HEK293 (cell line): ENCODE results near the gene SF3B4.

Experiments
- CTCF ChIA-PET: fragments of 350-600 bp; formaldehyde crosslinking; extraction: SDS; loops from one replicate; lab custom pipeline; 2021; ENCODE audit warnings: antibody characterized with exemption; lab: Yijun Ruan, JAX
- POLR2A ChIA-PET: fragments of 300-600 bp; formaldehyde crosslinking; extraction: SDS; loops from one replicate; lab custom pipeline; 2020; ENCODE audit warnings: antibody characterized with exemption, inconsistent platforms; lab: Yijun Ruan, JAX
- H3K27ac ChIP-seq: fragments of 200-500 bp; sonication (Bioruptor generic); 2 replicates; pipeline ENCODE4 v1.5.1; 2014; ENCODE audit warnings: low read depth, low read length, control low read depth, inconsistent platforms; ENCODE audit errors: extremely low read depth
- H3K36me3 ChIP-seq, 2 experiments: fragments of 200-500 bp in 1 of 2; sonication (Bioruptor generic) in 1 of 2; 1 replicate in 1 of 2; 2 replicates in 1 of 2; pipeline ENCODE4 v1.5.1; 2014 to 2017; ENCODE audit warnings: inconsistent platforms in 2 of 2, low read length in 2 of 2; ENCODE audit not compliant: control insufficient read depth in 2 of 2, insufficient read depth in 1 of 2
- H3K4me1 ChIP-seq: fragments of 200-500 bp; sonication (Bioruptor generic); 2 replicates; pipeline ENCODE4 v1.5.1; 2014; ENCODE audit warnings: mild to moderate bottlenecking, low read length, inconsistent platforms; ENCODE audit not compliant: control insufficient read depth, insufficient read depth
- H3K4me3 ChIP-seq: 2 replicates; pipeline ENCODE4 v1.5.1; 2011; ENCODE audit warnings: low read depth, mild to moderate bottlenecking, control low read depth, low read length, moderate library complexity
- H3K9me3 ChIP-seq: fragments of 200-500 bp; sonication (Bioruptor generic); 2 replicates; pipeline ENCODE4 v1.5.1; 2014; ENCODE audit warnings: low read depth, low read length, inconsistent platforms; ENCODE audit not compliant: control insufficient read depth, insufficient read depth
- BCL11B ChIP-seq: fragments of 450-650 bp; formaldehyde crosslinking; IDR thresholded peaks from 2 replicates; pipeline ENCODE4 v1.5.1; 2016; ENCODE audit warnings: low read depth, missing biosample characterization, missing genetic modification characterization
- GFI1B ChIP-seq: fragments of 450-650 bp; formaldehyde crosslinking; IDR thresholded peaks from 2 replicates; pipeline ENCODE4 v1.5.1; 2016; ENCODE audit warnings: missing biosample characterization, missing genetic modification characterization
- GLI2 ChIP-seq: fragments of 450-650 bp; formaldehyde crosslinking; IDR thresholded peaks from 2 replicates; pipeline ENCODE4; 2017; ENCODE audit warnings: missing biosample characterization, missing genetic modification characterization, low read depth, borderline replicate concordance
- GLIS2 ChIP-seq: fragments of 450-650 bp; formaldehyde crosslinking; IDR thresholded peaks from 2 replicates; pipeline ENCODE4 v1.5.1; 2016; ENCODE audit warnings: missing biosample characterization, missing genetic modification characterization
- KLF16 ChIP-seq: fragments of 450-650 bp; formaldehyde crosslinking; IDR thresholded peaks from 2 replicates; pipeline ENCODE4 v1.5.1; 2017; ENCODE audit warnings: missing biosample characterization, missing genetic modification characterization
- KLF8 ChIP-seq: fragments of 450-650 bp; formaldehyde crosslinking; IDR thresholded peaks from 2 replicates; pipeline ENCODE4 v1.5.1; 2016; ENCODE audit warnings: missing biosample characterization, missing genetic modification characterization
- OSR2 ChIP-seq: fragments of 450-650 bp; formaldehyde crosslinking; IDR thresholded peaks from 2 replicates; pipeline ENCODE4 v1.5.1; 2016; ENCODE audit warnings: missing biosample characterization, missing genetic modification characterization
- PRDM1 ChIP-seq: fragments of 450-650 bp; formaldehyde crosslinking; IDR thresholded peaks from 2 replicates; pipeline ENCODE4; 2016; ENCODE audit warnings: missing biosample characterization, missing genetic modification characterization
- PRDM4 ChIP-seq: fragments of 450-650 bp; formaldehyde crosslinking; IDR thresholded peaks from 2 replicates; pipeline ENCODE4 v1.5.1; 2017; ENCODE audit warnings: missing biosample characterization, missing genetic modification characterization
- ZBTB8A ChIP-seq: fragments of 450-650 bp; formaldehyde crosslinking; IDR thresholded peaks from 2 replicates; pipeline ENCODE4 v1.5.1; 2016; ENCODE audit warnings: missing biosample characterization, missing genetic modification characterization
- ZFHX2 ChIP-seq: fragments of 450-650 bp; formaldehyde crosslinking; conservative IDR thresholded peaks from 2 replicates; pipeline ENCODE4 v1.5.1; 2016; ENCODE audit warnings: missing biosample characterization, missing genetic modification characterization
- ZIC2 ChIP-seq: fragments of 450-650 bp; formaldehyde crosslinking; IDR thresholded peaks from 2 replicates; pipeline ENCODE4 v1.5.1; 2016; ENCODE audit warnings: missing biosample characterization, missing genetic modification characterization
- ZNF121 ChIP-seq: fragments of 450-650 bp; formaldehyde crosslinking; IDR thresholded peaks from 2 replicates; pipeline ENCODE4 v1.5.1; 2016; ENCODE audit warnings: missing biosample characterization, missing genetic modification characterization
- ZNF140 ChIP-seq: fragments of 450-650 bp; formaldehyde crosslinking; IDR thresholded peaks from 2 replicates; pipeline ENCODE4 v1.5.1; 2016; ENCODE audit warnings: missing biosample characterization, missing genetic modification characterization
- ZNF19 ChIP-seq: fragments of 450-650 bp; formaldehyde crosslinking; IDR thresholded peaks from 2 replicates; pipeline ENCODE4; 2016; ENCODE audit warnings: missing biosample characterization, missing genetic modification characterization, low read depth
- ZNF2 ChIP-seq: fragments of 450-650 bp; formaldehyde crosslinking; IDR thresholded peaks from 2 replicates; pipeline ENCODE4 v1.5.1; 2016; ENCODE audit warnings: missing biosample characterization, missing genetic modification characterization
- ZNF211 ChIP-seq: fragments of 450-650 bp; formaldehyde crosslinking; IDR thresholded peaks from 2 replicates; pipeline ENCODE4 v1.5.1; 2016; ENCODE audit warnings: low read depth, missing biosample characterization, missing genetic modification characterization
- ZNF214 ChIP-seq: fragments of 450-650 bp; formaldehyde crosslinking; IDR thresholded peaks from 2 replicates; pipeline ENCODE4 v1.5.1; 2017; ENCODE audit warnings: missing biosample characterization, mild to moderate bottlenecking, missing genetic modification characterization, borderline replicate concordance
- ZNF239 ChIP-seq: fragments of 450-650 bp; formaldehyde crosslinking; IDR thresholded peaks from 2 replicates; pipeline ENCODE4 v1.5.1; 2016; ENCODE audit warnings: missing biosample characterization, missing genetic modification characterization
- ZNF24 ChIP-seq: fragments of 450-650 bp; formaldehyde crosslinking; IDR thresholded peaks from 2 replicates; pipeline ENCODE4 v1.5.1; 2016; ENCODE audit warnings: missing biosample characterization, missing genetic modification characterization
- ZNF292 ChIP-seq: fragments of 450-650 bp; formaldehyde crosslinking; IDR thresholded peaks from 2 replicates; pipeline ENCODE4 v1.5.1; 2016; ENCODE audit warnings: low read depth, missing biosample characterization, missing genetic modification characterization, borderline replicate concordance
- ZNF473 ChIP-seq: fragments of 450-650 bp; formaldehyde crosslinking; IDR thresholded peaks from 2 replicates; pipeline ENCODE4 v1.5.1; 2017; ENCODE audit warnings: missing biosample characterization, missing genetic modification characterization
- ZNF561 ChIP-seq: fragments of 450-650 bp; IDR thresholded peaks from 2 replicates; pipeline ENCODE4 v1.5.1; 2018; ENCODE audit warnings: missing biosample characterization, missing genetic modification characterization, borderline replicate concordance
- ZNF654 ChIP-seq: fragments of 450-650 bp; formaldehyde crosslinking; IDR thresholded peaks from 2 replicates; pipeline ENCODE4 v1.5.1; 2016; ENCODE audit warnings: low read depth, missing biosample characterization, missing genetic modification characterization
- ZNF747 ChIP-seq: fragments of 450-650 bp; formaldehyde crosslinking; IDR thresholded peaks from 2 replicates; pipeline ENCODE4 v1.5.1; 2016; ENCODE audit warnings: missing biosample characterization, missing genetic modification characterization
- ZNF830 ChIP-seq: fragments of 450-650 bp; IDR thresholded peaks from 2 replicates; pipeline ENCODE4 v1.5.0; 2018; ENCODE audit warnings: missing biosample characterization, missing genetic modification characterization, low read depth, mild to moderate bottlenecking, moderate library complexity
- ZNF843 ChIP-seq: fragments of 450-650 bp; formaldehyde crosslinking; IDR thresholded peaks from 2 replicates; pipeline ENCODE4 v1.5.1; 2016; ENCODE audit warnings: missing biosample characterization, missing genetic modification characterization
- TF ChIP-seq, protein P1 (sequence below): fragments of 450-650 bp; formaldehyde crosslinking; IDR thresholded peaks from 2 replicates; pipeline ENCODE4 v1.5.1; 2016; ENCODE audit warnings: missing biosample characterization, missing genetic modification characterization
- TF ChIP-seq, protein P2 (sequence below): fragments of 450-650 bp; formaldehyde crosslinking; IDR thresholded peaks from 2 replicates; pipeline ENCODE4 v1.5.1; 2017; ENCODE audit warnings: missing biosample characterization, missing genetic modification characterization

The SF3B4 gene

DNA sequence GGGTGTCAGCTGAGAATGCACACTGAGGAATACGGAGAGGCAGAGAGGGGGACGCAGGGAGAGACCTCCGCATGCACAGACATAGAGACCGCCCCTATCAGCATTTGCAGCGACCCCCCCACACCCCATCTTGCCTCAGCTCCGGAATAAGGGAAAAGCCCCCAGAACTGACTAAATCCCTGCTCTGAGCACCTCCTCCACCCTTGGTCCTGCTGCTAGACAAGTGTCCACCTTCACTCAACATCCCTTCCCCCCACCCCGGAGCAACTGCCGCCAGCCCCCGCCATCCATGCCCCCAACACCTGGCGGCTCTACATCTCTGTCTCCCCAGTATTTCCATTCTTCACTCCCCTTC lies 10.7 kb downstream of the SF3B4 start:
- ChIA-PET POLR2A (interaction anchor here (1.6 to 1.9 kb wide), 2 partner anchors 11 to 30 kb away, joined by 4 to 12 read pairs; a partner anchor contains a TSS), CTCF (no interaction called here)
- 0 out of 2 replicates have a peak, but pooled peaks cover 3% of the 10 kb centered on the region for H3K4me1 ChIP-seq
- H3K36me3 ChIP-seq: peaks cover 0 to 29% of the 10 kb centered on the region in 2 experiments; a peak in 2 of 3 replicates
- no peaks in the 10 kb centered on the region for H3K9me3 ChIP-seq
- peak overlapping the region; percentile 84 for H3K4me3 ChIP-seq
- no peak for TF ChIP-seq ZNF121 (tag by site-specific recombination)
- TF ChIP-seq, protein P1, sequence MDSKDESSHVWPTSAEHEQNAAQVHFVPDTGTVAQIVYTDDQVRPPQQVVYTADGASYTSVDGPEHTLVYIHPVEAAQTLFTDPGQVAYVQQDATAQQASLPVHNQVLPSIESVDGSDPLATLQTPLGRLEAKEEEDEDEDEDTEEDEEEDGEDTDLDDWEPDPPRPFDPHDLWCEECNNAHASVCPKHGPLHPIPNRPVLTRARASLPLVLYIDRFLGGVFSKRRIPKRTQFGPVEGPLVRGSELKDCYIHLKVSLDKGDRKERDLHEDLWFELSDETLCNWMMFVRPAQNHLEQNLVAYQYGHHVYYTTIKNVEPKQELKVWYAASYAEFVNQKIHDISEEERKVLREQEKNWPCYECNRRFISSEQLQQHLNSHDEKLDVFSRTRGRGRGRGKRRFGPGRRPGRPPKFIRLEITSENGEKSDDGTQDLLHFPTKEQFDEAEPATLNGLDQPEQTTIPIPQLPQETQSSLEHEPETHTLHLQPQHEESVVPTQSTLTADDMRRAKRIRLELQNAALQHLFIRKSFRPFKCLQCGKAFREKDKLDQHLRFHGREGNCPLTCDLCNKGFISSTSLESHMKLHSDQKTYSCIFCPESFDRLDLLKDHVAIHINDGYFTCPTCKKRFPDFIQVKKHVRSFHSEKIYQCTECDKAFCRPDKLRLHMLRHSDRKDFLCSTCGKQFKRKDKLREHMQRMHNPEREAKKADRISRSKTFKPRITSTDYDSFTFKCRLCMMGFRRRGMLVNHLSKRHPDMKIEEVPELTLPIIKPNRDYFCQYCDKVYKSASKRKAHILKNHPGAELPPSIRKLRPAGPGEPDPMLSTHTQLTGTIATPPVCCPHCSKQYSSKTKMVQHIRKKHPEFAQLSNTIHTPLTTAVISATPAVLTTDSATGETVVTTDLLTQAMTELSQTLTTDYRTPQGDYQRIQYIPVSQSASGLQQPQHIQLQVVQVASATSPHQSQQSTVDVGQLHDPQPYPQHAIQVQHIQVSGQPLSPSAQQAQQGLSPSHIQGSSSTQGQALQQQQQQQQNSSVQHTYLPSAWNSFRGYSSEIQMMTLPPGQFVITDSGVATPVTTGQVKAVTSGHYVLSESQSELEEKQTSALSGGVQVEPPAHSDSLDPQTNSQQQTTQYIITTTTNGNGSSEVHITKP (tag by site-specific recombination): no peak
- TF ChIP-seq ZNF140: no peak
- no peak for TF ChIP-seq ZNF24
- no peak for TF ChIP-seq GFI1B (tag by site-specific recombination)
- TF ChIP-seq ZNF214: no peak
- TF ChIP-seq ZNF211 (tag by site-specific recombination): no peak
- TF ChIP-seq ZBTB8A: no peak
- no peak for TF ChIP-seq ZNF843 (tag by site-specific recombination)
- TF ChIP-seq ZNF2 (tag by site-specific recombination): no peak
- no peak for TF ChIP-seq KLF16
- no peak for TF ChIP-seq ZNF239 (tag by site-specific recombination)
- no peak for TF ChIP-seq KLF8 (tag by site-specific recombination)
- no peak for TF ChIP-seq GLIS2 (tag by site-specific recombination)
- no peak overlapping the region for H3K27ac ChIP-seq

DNA sequence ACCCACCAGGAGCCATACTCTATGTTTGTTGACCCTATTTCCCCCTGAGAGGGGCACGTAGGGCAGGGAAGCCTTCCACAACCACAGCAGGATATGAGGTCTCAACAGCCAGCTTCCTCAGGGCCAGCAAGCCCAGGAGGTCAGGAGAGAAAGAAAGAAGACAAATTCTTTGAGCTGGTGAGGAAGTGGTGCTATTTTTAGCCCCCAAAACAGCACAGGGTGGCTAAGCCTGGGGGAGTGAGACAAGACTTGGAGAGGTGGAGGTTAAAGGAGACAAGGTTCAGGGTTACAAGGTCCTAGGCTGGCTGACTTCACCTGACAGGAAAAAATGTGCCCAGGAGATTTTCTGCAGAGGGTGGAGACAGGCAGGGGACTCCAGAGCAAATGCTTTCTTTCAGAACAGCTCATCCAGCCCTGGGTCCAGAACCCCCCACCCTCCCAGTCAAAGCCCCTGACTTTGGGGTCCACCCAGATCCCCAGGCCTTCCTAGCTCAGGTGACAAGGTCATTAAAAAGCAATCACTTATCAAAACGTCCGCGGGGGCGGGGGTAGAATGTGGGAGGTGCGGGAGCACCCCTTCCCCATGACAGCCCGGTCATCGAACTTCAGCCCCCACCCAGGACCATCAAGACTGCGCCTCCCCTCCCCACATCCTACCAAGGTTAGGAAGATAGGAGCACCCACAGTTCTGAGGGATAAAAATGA lies 11.3 kb downstream of the SF3B4 start:
- H3K9me3 ChIP-seq: no peaks in the 10 kb centered on the region
- no peak overlapping the region for H3K27ac ChIP-seq
- ChIA-PET CTCF (no interaction called here), POLR2A (interaction anchor here (0.8 to 1.6 kb wide), 2 partner anchors 12 kb away, joined by 3 to 4 read pairs; no protein-coding TSS in a partner anchor)
- peaks cover 0 to 30% of the 10 kb centered on the region in 2 experiments; a peak in 1 of 3 replicates for H3K36me3 ChIP-seq
- TF ChIP-seq OSR2 (tag by site-specific recombination) (no peak), ZNF654 (tag by site-specific recombination) (no peak), ZNF19 (tag by site-specific recombination) (no peak), ZNF473 (no peak), ZNF292 (no peak), ZFHX2 (peak; percentile 30; the same call in 1 of the 2 replicates), GLI2 (no peak), GFI1B (tag by site-specific recombination) (no peak), PRDM4 (tag by site-specific recombination) (no peak), ZNF561 (no peak), ZNF830 (tag by site-specific recombination) (no peak), PRDM1 (tag by site-specific recombination) (no peak), ZIC2 (tag by site-specific recombination) (0 out of 2 replicates have a peak, but pooled peaks have one; percentile 12), ZNF747 (tag by site-specific recombination) (no peak), BCL11B (tag by site-specific recombination) (no peak)
- TF ChIP-seq, protein P2, sequence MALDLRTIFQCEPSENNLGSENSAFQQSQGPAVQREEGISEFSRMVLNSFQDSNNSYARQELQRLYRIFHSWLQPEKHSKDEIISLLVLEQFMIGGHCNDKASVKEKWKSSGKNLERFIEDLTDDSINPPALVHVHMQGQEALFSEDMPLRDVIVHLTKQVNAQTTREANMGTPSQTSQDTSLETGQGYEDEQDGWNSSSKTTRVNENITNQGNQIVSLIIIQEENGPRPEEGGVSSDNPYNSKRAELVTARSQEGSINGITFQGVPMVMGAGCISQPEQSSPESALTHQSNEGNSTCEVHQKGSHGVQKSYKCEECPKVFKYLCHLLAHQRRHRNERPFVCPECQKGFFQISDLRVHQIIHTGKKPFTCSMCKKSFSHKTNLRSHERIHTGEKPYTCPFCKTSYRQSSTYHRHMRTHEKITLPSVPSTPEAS (tag by site-specific recombination): no peak
- peak overlapping the region; percentile 84 for H3K4me3 ChIP-seq
- H3K4me1 ChIP-seq: 0 out of 2 replicates have a peak, but pooled peaks cover 3% of the 10 kb centered on the region
